HepG2 (cell line): ENCODE measurements around the gene UTP20. TPM values are rescaled to one million over a fixed set of nuclear protein-coding genes. Genes with fewer than 3 reads are reported as not detected.

Experiments used
- ATAC-seq: fragments of 200-7000 bp; cut with Tn5 transposase; 3 replicates; pipeline ENCODE4 v1.9.1; 2020; ENCODE audit warnings: mild to moderate bottlenecking, moderate library complexity
- BruUV-seq: library from RNA; stranded (reverse); fragments of 400-500 nt; replicated peaks from 2 replicates; lab custom pipeline; 2021; lab: Mats Ljungman, UMichigan
- CTCF ChIA-PET: fragments of 300-600 bp; formaldehyde crosslinking; extraction: SDS; loops from one replicate; lab custom pipeline; 2021; ENCODE audit warnings: low total read pairs, inconsistent platforms, low intra/inter-chr PET ratio; lab: Yijun Ruan, JAX
- POLR2A ChIA-PET: fragments of 350-600 bp; sonication (Branson Sonifier 250); formaldehyde crosslinking; loops from one replicate; lab custom pipeline; 2020; ENCODE audit warnings: antibody characterized with exemption, inconsistent platforms; lab: Yijun Ruan, JAX
- DNase-seq: peaks from one replicate; pipeline ENCODE4 v3.0.0-alpha.2; 2015; ENCODE audit warnings: low spot score
- FAIRE-seq: peaks from 3 replicates; lab custom pipeline; 2011; peaks lifted over from hg19 to GRCh38; lab: Jason Lieb, UNC
- H2AFZ ChIP-seq: one replicate; pipeline ENCODE4 v1.6.1; 2011; ENCODE audit warnings: low read length, inconsistent platforms
- H3K27ac ChIP-seq: fragments of 300-600 bp; 3 replicates; pipeline ENCODE4 v1.8.0; 2011; ENCODE audit warnings: mixed run types, mild to moderate bottlenecking, mixed read lengths, low read length, inconsistent platforms; ENCODE audit not compliant: insufficient read depth; ENCODE audit errors: extremely low read length
- H3K27me3 ChIP-seq, 2 experiments: fragments of 200-600 bp in 1 of 2; 2 replicates in 1 of 2; 3 replicates in 1 of 2; pipeline versions ENCODE4 v1.6.0 to v1.8.0; 2011; ENCODE audit warnings: low read length in 2 of 2, mild to moderate bottlenecking in 2 of 2, moderate library complexity in 2 of 2, inconsistent platforms in 1 of 2; ENCODE audit not compliant: insufficient read depth in 2 of 2, control insufficient read depth in 1 of 2
- H3K36me3 ChIP-seq, 2 experiments: fragments of 200-600 bp in 1 of 2; replicated peaks in 1 of 2; 2 replicates in 1 of 2; 3 replicates in 1 of 2; pipeline versions ENCODE4 v1.5.1 to v1.8.0; 2011; ENCODE audit warnings: low read length in 2 of 2, inconsistent platforms in 1 of 2; ENCODE audit not compliant: insufficient read depth in 2 of 2, control insufficient read depth in 1 of 2
- H3K4me1 ChIP-seq: 2 replicates; pipeline ENCODE4 v1.5.1; 2012; ENCODE audit warnings: low read length, inconsistent platforms; ENCODE audit not compliant: insufficient read depth
- H3K4me2 ChIP-seq: 2 replicates; pipeline ENCODE4 v1.6.0; 2011; ENCODE audit warnings: low read depth, low read length, inconsistent platforms
- H3K4me3 ChIP-seq, 3 experiments: fragments of 200-600 bp in 1 of 3; sonication (generic), shearing (Covaris generic) in 1 of 3; replicated peaks in 1 of 3; 2 replicates each; pipeline ENCODE4 v1.5.1; 2011 to 2016; ENCODE audit warnings: low read length in 3 of 3, inconsistent platforms in 2 of 3, low read depth in 2 of 3, mild to moderate bottlenecking in 2 of 3, control low read depth in 1 of 3, mixed read lengths in 1 of 3; ENCODE audit not compliant: insufficient read depth in 1 of 3
- H3K79me2 ChIP-seq: one replicate; pipeline ENCODE4 v1.6.1; 2011; ENCODE audit warnings: low read length, inconsistent platforms; ENCODE audit not compliant: insufficient read depth
- H3K9ac ChIP-seq: 2 replicates; pipeline ENCODE4 v1.6.0; 2011; ENCODE audit warnings: mild to moderate bottlenecking, low read depth, low read length, inconsistent platforms; ENCODE audit not compliant: insufficient read depth
- H3K9me3 ChIP-seq: 2 replicates; pipeline ENCODE4 v1.5.1; 2012; ENCODE audit warnings: mild to moderate bottlenecking, low read length
- H4K20me1 ChIP-seq: 2 replicates; pipeline ENCODE4 v1.6.0; 2011; ENCODE audit warnings: inconsistent platforms, mild to moderate bottlenecking, low read length, moderate library complexity; ENCODE audit not compliant: insufficient read depth
- EEA1 ChIP-seq: sonication (generic); formaldehyde crosslinking; IDR thresholded peaks from 2 replicates; pipeline ENCODE4 v1.5.1; 2020; ENCODE audit warnings: mild to moderate bottlenecking, missing genetic modification reagents, borderline replicate concordance
- HOXA5 ChIP-seq: sonication (generic); formaldehyde crosslinking; IDR thresholded peaks from 2 replicates; pipeline ENCODE4 v1.4.0; 2020; ENCODE audit warnings: missing genetic modification reagents
- NFIC ChIP-seq: IDR thresholded peaks from 2 replicates; pipeline ENCODE4 v1.6.1; 2012; ENCODE audit warnings: mild to moderate bottlenecking, low read length, inconsistent platforms
- SIX4 ChIP-seq: sonication (generic); formaldehyde crosslinking; IDR thresholded peaks from 2 replicates; pipeline ENCODE4 v1.4.0; 2020; ENCODE audit warnings: missing genetic modification reagents
- TOPORS ChIP-seq: sonication (generic); formaldehyde crosslinking; IDR thresholded peaks from 2 replicates; pipeline ENCODE4 v1.8.0; 2023; ENCODE audit warnings: mild to moderate bottlenecking, missing genetic modification reagents
- ZFP36L1 ChIP-seq: sonication (generic); formaldehyde crosslinking; IDR thresholded peaks from 2 replicates; pipeline ENCODE4 v1.8.0; 2022; ENCODE audit warnings: mild to moderate bottlenecking, missing genetic modification reagents, moderate library complexity
- ZNF251 ChIP-seq: sonication (generic); formaldehyde crosslinking; IDR thresholded peaks from 2 replicates; pipeline ENCODE4 v1.9.0; 2021; ENCODE audit warnings: mild to moderate bottlenecking, missing genetic modification reagents
- ZNF432 ChIP-seq: sonication (generic); formaldehyde crosslinking; IDR thresholded peaks from 2 replicates; pipeline ENCODE4 v1.5.0; 2020; ENCODE audit warnings: missing genetic modification reagents, mild to moderate bottlenecking, borderline replicate concordance
- ZNF530 ChIP-seq: sonication (generic); formaldehyde crosslinking; IDR thresholded peaks from 2 replicates; pipeline ENCODE4 v1.5.0; 2020; ENCODE audit warnings: low read depth, mild to moderate bottlenecking, missing genetic modification reagents
- ZNF724P ChIP-seq: sonication (generic); formaldehyde crosslinking; IDR thresholded peaks from 2 replicates; pipeline ENCODE4 v1.8.0; 2022; ENCODE audit warnings: missing genetic modification reagents, borderline replicate concordance
- WGBS: methylation state at CpG from one replicate; pipeline ENCODE4 v1.1.6; 2017; ENCODE audit warnings: low lambda C conversion rate; 5-methylcytosine and 5-hydroxymethylcytosine counted together
- in situ Hi-C: cut with HindIII; loops from 2 replicates; pipeline ENCODE4 v1.10.0; 2017; ENCODE audit warnings: low pct_unique_long_range_greater_than_20kb; ENCODE audit not compliant: extremely low pct_ligation_motif_present
- intact Hi-C: fragments of 100-400 bp; cut with micrococcal nuclease; formaldehyde crosslinking; loops from one replicate; pipeline ENCODE4 v1.10.0; 2022; ENCODE audit not compliant: unreplicated experiment
- polyA plus RNA-seq, 8 experiments: library from polyadenylated mRNA; depleted of rRNA in 3 of 8; stranded (reverse) in 7 of 8; unstranded in 1 of 8; fragments of >200 nt; fragmentation: Illumina TruSeq in 4 of 8; extraction: Trizol in 4 of 8; gene quantifications; 2 replicates each; pipeline versions ENCODE4 v1.2.1 to v1.2.3, GENCODE V29; 2011 to 2016; ENCODE audit warnings: low read depth in 4 of 8, missing spikeins in 1 of 8, mixed read lengths in 1 of 8; ENCODE audit not compliant: insufficient read depth in 1 of 8
- total RNA-seq, 5 experiments: library from RNA; depleted of rRNA; stranded (reverse); fragments of >200 nt; fragmentation: Illumina TruSeq; extraction: Trizol; gene quantifications; 2 replicates each; pipeline ENCODE4 v1.2.3, GENCODE V29; 2016; ENCODE audit warnings: low read depth in 1 of 5
- TF ChIP-seq, protein P1 (sequence below): sonication (generic); formaldehyde crosslinking; IDR thresholded peaks from 2 replicates; pipeline ENCODE4 v1.4.0; 2020; ENCODE audit warnings: missing genetic modification reagents

Gene UTP20
- total and polyA plus RNA-seq, 2 of the 13 experiments (the other 11 are each of a cell fraction or from before 2014, with no cell fraction given), result 9.0 to 38.5 TPM

DNA sequence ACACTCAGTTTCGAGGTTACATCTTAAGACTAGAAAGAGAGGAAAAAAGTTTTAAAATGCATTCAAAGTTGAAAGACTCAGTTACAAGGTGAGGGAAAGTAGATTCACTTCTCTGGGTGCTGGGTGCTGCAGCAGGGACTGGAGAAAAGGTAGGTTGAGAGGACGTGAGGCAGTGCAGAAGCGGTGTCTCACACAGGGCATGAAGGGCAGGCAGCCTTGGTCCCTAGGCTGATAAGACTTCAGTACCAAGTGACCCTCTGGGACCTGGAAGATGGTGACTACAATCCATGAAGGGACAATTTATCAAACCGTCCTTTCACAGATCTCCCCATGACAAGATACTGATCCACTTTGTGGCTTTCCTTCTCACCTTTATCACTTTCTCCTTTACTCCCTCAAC lies 22.5 kb upstream of the UTP20 start:
- Histone ChIP-seq H3K36me3 (no peaks in the 10 kb centered on the region), H3K4me3 (no peak overlapping the region), H3K4me2 (no peak overlapping the region), H3K9ac (no peak overlapping the region), H3K27ac (no peak overlapping the region), H3K9me3 (no peaks in the 10 kb centered on the region), H3K27me3 (no peaks in the 10 kb centered on the region; a peak in 1 of 5 replicates), H3K4me1 (no peaks in the 10 kb centered on the region), H4K20me1 (no peaks in the 10 kb centered on the region), H2AFZ (no peak overlapping the region), H3K79me2 (no peaks in the 10 kb centered on the region)
- ATAC-seq, result no peak
- intact Hi-C loops, result no loop called here
- POLR2A ChIA-PET, result no interaction called here
- TF ChIP-seq, protein P1, sequence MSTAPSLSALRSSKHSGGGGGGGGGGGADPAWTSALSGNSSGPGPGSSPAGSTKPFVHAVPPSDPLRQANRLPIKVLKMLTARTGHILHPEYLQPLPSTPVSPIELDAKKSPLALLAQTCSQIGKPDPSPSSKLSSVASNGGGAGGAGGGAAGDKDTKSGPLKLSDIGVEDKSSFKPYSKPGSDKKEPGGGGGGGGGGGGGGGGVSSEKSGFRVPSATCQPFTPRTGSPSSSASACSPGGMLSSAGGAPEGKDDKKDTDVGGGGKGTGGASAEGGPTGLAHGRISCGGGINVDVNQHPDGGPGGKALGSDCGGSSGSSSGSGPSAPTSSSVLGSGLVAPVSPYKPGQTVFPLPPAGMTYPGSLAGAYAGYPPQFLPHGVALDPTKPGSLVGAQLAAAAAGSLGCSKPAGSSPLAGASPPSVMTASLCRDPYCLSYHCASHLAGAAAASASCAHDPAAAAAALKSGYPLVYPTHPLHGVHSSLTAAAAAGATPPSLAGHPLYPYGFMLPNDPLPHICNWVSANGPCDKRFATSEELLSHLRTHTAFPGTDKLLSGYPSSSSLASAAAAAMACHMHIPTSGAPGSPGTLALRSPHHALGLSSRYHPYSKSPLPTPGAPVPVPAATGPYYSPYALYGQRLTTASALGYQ (CRISPR knock-in tag), result no peak
- TF ChIP-seq ZNF724P (CRISPR knock-in tag) (no peak), ZNF432 (CRISPR knock-in tag) (no peak)
- CTCF ChIA-PET, result no interaction called here
- in situ Hi-C loops, result no loop called here
- no peak for FAIRE-seq
- DNase-seq, result no peak
- WGBS, result 0% methylated on average over 4 of the region's 4 CpGs
- no TSS peak for BruUV-seq

DNA sequence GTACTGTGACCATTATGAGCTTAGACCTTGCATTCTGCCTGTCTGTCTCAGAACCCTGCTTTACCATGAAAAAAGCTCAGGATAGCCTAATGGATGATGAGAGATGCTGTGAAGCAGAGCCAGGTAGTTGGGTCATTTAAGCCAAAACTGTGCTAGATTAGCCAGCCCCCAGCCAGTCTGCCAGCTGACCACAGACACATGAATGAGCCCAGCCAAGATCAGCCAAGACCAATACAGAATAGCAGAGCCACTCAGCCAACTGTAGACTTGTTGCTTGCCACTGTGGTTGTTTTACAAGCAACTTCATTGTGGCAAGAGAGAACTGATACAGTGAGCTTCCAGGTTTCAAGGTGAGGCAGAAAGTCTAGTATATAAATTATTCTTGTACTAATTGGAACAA lies 12.8 kb upstream of the UTP20 start:
- Histone ChIP-seq H3K27me3 (peaks cover 1 to 13% of the 10 kb centered on the region in 2 experiments; a peak in 3 of 5 replicates), H3K4me1 (no peaks in the 10 kb centered on the region), H3K27ac (no peak overlapping the region), H3K36me3 (no peaks in the 10 kb centered on the region), H3K4me3 (no peak overlapping the region), H3K79me2 (no peaks in the 10 kb centered on the region), H3K9ac (no peak overlapping the region), H2AFZ (no peak overlapping the region), H4K20me1 (no peaks in the 10 kb centered on the region), H3K4me2 (no peak overlapping the region), H3K9me3 (no peaks in the 10 kb centered on the region)
- DNase-seq (no peak), FAIRE-seq (no peak), ATAC-seq (no peak)
- intact Hi-C loops (no loop called here), in situ Hi-C loops (no loop called here)
- no peak for TF ChIP-seq SIX4 (CRISPR knock-in tag)
- no peak for TF ChIP-seq EEA1 (CRISPR knock-in tag)
- no peak for TF ChIP-seq ZNF251 (CRISPR knock-in tag)
- TF ChIP-seq ZFP36L1, result no peak
- TF ChIP-seq ZNF530, result no peak
- TF ChIP-seq HOXA5 (CRISPR knock-in tag), result no peak
- no peak for TF ChIP-seq NFIC
- TF ChIP-seq TOPORS (CRISPR knock-in tag), result no peak
- ChIA-PET POLR2A (no interaction called here), CTCF (no interaction called here)
- no TSS peak for BruUV-seq
